GM12872 (cell line): ENCODE measurements around the gene MFAP3.

Experiments
- CTCF ChIP-seq: IDR thresholded peaks from 3 replicates; pipeline ENCODE4 v1.5.1; 2011; ENCODE audit warnings: low read depth, mild to moderate bottlenecking, low read length, moderate library complexity; ENCODE audit not compliant: insufficient read depth

The MFAP3 gene

GRCh38 chr5:154038261-154038706 lies 483 bp upstream of the MFAP3 start:
- TF ChIP-seq CTCF: no peak

DNA sequence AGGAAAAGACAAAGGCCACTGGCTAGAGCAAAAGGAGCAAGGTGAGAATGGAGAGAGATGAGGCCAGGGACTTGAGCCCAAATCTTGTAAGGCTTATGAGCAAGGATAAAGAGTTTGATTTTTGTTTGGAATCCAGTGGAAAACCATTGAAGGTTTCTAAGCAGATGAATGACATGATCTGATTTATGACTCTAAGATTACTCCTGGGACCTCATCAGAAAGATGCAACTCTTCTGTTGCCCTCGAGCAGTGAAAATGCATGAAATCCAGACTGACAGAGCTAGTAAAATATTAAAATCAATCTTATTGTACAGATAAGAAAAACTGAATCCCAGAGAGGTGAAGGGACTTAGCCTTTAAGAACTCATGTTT lies 677 bp downstream of the MFAP3 start:
- no peak for TF ChIP-seq CTCF

- TF ChIP-seq CTCF: no peak
These were observed 4.0 kb downstream of the MFAP3 start for GRCh38 chr5:154042766-154043165.

GRCh38 chr5:154044099-154044498 lies 5.3 kb downstream of the MFAP3 start:
- TF ChIP-seq CTCF: no peak

GRCh38 chr5:154044581-154044980 lies 5.8 kb downstream of the MFAP3 start:
- TF ChIP-seq CTCF: no peak

GRCh38 chr5:154046486-154046885 lies 7.7 kb downstream of the MFAP3 start:
- no peak for TF ChIP-seq CTCF

DNA sequence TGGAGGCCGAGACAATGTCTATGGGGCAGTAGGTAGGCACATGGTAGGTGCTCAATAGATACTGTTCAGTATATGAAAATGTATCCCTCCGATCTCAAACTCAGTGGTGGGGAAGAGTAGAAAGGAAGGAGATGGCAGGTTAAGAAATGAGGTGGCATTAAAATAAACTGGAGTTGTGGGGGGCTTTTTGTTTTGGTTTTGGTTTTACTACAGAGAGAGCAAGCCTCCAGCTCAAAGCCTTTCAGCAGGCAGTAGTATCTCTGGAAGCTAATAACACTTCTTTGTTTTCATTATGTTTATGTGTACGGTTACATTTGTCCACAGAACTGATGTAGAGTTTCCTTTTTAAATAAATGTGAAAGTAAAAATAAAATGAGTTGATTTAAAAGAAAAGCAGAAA lies 8.6 kb downstream of the MFAP3 start:
- no peak for TF ChIP-seq CTCF

- TF ChIP-seq CTCF: no peak
These were observed 10.9 kb downstream of the MFAP3 start for GRCh38 chr5:154049636-154050035.
